ENCODE results near the gene HIRA. TPM values are rescaled to one million over a fixed set of nuclear protein-coding genes. Genes with fewer than 3 reads are reported as not detected.

Gene HIRA
- total and polyA plus RNA-seq, 9 of the 15 experiments (the other 6 are each of a cell fraction or from before 2014, with no cell fraction given), result 0.96 to 132 (median 58.4) TPM

- TF ChIP-seq ZNF586 (CRISPR knock-in tag; conservative IDR thresholded peaks at IDR 0.05) (peak; percentile 72; the same call in 1 of the 2 replicates), TCF3 (CRISPR knock-in tag; IDR thresholded peaks at IDR 0.05) (no peak), TFAM (CRISPR knock-in tag; conservative IDR thresholded peaks at IDR 0.05) (no peak), ZNF785 (CRISPR knock-in tag; IDR thresholded peaks at IDR 0.05) (no peak), SAFB (IDR thresholded peaks at IDR 0.05; ENCODE audit: borderline replicate concordance, low read depth, low read length) (no peak; the same call in 1 of the 2 replicates), ZNF277 (CRISPR knock-in tag; IDR thresholded peaks at IDR 0.05; ENCODE audit: borderline replicate concordance) (no peak), TBP (optimal IDR thresholded peaks at IDR 0.05; ENCODE audit: low read depth, low read length) (no peak), DIDO1 (tag; IDR thresholded peaks at IDR 0.05; ENCODE audit: low read depth) (peak; percentile 100)
- TF ChIP-seq, protein P1, sequence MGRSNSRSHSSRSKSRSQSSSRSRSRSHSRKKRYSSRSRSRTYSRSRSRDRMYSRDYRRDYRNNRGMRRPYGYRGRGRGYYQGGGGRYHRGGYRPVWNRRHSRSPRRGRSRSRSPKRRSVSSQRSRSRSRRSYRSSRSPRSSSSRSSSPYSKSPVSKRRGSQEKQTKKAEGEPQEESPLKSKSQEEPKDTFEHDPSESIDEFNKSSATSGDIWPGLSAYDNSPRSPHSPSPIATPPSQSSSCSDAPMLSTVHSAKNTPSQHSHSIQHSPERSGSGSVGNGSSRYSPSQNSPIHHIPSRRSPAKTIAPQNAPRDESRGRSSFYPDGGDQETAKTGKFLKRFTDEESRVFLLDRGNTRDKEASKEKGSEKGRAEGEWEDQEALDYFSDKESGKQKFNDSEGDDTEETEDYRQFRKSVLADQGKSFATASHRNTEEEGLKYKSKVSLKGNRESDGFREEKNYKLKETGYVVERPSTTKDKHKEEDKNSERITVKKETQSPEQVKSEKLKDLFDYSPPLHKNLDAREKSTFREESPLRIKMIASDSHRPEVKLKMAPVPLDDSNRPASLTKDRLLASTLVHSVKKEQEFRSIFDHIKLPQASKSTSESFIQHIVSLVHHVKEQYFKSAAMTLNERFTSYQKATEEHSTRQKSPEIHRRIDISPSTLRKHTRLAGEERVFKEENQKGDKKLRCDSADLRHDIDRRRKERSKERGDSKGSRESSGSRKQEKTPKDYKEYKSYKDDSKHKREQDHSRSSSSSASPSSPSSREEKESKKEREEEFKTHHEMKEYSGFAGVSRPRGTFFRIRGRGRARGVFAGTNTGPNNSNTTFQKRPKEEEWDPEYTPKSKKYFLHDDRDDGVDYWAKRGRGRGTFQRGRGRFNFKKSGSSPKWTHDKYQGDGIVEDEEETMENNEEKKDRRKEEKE (IDR thresholded peaks at IDR 0.05; ENCODE audit: borderline replicate concordance in 1 of 2, control insufficient read depth in 1 of 2, low read depth in 2 of 2, low read length in 1 of 2), result no peak
- TF ChIP-seq, protein P2, sequence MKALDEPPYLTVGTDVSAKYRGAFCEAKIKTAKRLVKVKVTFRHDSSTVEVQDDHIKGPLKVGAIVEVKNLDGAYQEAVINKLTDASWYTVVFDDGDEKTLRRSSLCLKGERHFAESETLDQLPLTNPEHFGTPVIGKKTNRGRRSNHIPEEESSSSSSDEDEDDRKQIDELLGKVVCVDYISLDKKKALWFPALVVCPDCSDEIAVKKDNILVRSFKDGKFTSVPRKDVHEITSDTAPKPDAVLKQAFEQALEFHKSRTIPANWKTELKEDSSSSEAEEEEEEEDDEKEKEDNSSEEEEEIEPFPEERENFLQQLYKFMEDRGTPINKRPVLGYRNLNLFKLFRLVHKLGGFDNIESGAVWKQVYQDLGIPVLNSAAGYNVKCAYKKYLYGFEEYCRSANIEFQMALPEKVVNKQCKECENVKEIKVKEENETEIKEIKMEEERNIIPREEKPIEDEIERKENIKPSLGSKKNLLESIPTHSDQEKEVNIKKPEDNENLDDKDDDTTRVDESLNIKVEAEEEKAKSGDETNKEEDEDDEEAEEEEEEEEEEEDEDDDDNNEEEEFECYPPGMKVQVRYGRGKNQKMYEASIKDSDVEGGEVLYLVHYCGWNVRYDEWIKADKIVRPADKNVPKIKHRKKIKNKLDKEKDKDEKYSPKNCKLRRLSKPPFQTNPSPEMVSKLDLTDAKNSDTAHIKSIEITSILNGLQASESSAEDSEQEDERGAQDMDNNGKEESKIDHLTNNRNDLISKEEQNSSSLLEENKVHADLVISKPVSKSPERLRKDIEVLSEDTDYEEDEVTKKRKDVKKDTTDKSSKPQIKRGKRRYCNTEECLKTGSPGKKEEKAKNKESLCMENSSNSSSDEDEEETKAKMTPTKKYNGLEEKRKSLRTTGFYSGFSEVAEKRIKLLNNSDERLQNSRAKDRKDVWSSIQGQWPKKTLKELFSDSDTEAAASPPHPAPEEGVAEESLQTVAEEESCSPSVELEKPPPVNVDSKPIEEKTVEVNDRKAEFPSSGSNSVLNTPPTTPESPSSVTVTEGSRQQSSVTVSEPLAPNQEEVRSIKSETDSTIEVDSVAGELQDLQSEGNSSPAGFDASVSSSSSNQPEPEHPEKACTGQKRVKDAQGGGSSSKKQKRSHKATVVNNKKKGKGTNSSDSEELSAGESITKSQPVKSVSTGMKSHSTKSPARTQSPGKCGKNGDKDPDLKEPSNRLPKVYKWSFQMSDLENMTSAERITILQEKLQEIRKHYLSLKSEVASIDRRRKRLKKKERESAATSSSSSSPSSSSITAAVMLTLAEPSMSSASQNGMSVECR (CRISPR knock-in tag; IDR thresholded peaks at IDR 0.05), result no peak
- TF ChIP-seq, protein P3, sequence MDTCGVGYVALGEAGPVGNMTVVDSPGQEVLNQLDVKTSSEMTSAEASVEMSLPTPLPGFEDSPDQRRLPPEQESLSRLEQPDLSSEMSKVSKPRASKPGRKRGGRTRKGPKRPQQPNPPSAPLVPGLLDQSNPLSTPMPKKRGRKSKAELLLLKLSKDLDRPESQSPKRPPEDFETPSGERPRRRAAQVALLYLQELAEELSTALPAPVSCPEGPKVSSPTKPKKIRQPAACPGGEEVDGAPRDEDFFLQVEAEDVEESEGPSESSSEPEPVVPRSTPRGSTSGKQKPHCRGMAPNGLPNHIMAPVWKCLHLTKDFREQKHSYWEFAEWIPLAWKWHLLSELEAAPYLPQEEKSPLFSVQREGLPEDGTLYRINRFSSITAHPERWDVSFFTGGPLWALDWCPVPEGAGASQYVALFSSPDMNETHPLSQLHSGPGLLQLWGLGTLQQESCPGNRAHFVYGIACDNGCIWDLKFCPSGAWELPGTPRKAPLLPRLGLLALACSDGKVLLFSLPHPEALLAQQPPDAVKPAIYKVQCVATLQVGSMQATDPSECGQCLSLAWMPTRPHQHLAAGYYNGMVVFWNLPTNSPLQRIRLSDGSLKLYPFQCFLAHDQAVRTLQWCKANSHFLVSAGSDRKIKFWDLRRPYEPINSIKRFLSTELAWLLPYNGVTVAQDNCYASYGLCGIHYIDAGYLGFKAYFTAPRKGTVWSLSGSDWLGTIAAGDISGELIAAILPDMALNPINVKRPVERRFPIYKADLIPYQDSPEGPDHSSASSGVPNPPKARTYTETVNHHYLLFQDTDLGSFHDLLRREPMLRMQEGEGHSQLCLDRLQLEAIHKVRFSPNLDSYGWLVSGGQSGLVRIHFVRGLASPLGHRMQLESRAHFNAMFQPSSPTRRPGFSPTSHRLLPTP (IDR thresholded peaks at IDR 0.05; ENCODE audit: borderline replicate concordance, extremely low read depth, insufficient read length), result no peak
- TF ChIP-seq, protein P4, sequence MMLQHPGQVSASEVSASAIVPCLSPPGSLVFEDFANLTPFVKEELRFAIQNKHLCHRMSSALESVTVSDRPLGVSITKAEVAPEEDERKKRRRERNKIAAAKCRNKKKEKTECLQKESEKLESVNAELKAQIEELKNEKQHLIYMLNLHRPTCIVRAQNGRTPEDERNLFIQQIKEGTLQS (IDR thresholded peaks at IDR 0.05), result no peak
- TF ChIP-seq, protein P4 (CRISPR knock-in tag; conservative IDR thresholded peaks at IDR 0.05), result peak; percentile 93
These were observed 48.0 kb upstream of the HIRA start, which contains the start of gene CDC45 (continued) for GRCh38 chr22:19479355-19480172.
